GM18868 (cell line): Measurements from ENCODE around the gene CCDC9.
A peak's percentile ranks its signal among the peaks of the same experiment; 100 is the strongest.

ENCODE experiments used
- ATAC-seq: cut with Tn5 transposase; IDR thresholded peaks from one replicate; pipeline ENCODE4 v1.9.1; 2021; ENCODE audit warnings: mild to moderate bottlenecking, moderate library complexity; ENCODE audit not compliant: unreplicated experiment

CCDC9 gene

DNA sequence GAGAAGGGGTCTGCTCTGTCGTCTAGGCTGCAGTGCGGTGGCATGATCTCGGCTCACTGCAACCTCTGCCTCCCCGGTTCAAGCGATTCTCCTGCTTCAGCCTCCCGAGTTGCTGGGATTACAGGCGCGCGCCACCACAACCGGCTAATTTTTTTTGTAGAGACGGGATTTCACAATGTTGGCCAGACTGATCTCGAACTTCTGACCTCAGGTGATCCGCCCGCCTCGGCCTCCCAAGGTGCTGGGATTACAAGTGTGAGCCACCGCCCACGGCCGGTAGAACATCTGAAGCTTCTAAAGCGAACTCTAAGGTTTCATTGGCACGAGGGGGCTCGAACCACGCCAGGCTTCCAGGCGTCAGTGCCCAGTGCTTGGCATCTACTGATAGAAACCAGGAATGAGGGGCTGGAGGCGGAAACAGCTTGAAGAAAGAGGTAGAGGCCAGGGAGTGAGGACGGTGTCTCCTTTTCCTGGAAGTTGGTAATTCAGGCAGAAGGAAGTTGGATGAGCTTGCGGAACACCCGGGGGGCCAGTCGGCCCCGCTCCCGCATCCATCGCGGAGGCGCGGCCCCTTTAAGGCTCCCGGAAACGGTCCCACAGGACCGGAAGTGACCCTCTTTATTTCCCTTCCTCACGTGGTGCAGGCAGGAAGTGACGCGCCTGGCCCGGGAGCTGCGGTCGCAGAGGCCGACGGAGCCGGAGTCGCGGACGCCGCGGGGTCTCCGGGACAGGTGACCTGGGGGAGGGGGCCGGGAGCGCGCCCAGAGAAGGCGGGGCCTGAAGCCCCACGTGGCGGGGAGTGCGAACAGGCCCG is at the start of gene CCDC9:
Gene CCDC9 (plus strand): TSS at position 647 of the 814 bp plus-strand sequence. CDS start 1,876 bp downstream, outside the sequence.
- peak; percentile 54 for ATAC-seq

DNA sequence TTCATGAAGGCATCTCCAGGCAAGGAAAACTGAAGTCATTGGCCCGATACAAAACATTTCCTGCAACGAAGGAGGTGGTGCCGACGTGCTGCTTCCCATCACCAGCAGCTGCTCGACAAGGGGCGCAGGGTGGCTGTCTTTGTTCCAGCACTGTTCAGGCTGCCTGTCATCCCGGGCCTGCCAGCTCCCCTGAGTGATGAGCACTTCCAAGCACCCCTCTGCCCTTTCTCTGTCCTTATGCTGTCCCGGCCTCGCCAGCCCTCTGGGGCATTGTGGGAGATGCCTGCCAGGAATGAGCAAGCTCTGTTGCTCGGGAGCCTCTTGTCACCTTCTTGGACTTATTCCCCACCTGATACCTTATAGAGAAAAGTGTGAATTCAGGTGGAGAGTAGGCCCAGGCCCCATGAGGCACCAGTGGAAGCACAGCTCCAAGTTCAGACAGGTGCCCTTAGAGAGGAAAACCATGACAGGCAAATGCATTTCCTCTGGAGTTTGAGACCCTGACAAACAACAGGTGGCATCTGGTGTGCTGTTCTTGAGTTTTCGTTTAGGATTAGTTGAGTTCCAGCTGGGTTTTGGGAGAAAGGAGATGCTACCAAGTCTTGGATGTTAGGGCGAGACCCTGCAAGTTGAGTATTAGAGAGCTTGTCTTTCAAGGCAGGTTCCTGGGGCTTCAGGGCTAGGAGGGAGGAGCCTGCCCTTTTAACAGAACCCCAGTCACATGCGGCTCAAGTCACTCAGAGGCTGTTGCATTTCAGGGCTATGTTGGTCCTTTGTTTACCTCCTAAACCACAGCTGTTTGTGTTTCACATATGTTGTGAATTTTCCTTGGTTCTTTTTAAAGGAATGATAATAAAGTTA is 46.8 kb upstream of the CCDC9 start:
- no peak for ATAC-seq

GRCh38 chr19:47210180-47210490 is 46.2 kb upstream of the CCDC9 start:
- ATAC-seq: no peak

DNA sequence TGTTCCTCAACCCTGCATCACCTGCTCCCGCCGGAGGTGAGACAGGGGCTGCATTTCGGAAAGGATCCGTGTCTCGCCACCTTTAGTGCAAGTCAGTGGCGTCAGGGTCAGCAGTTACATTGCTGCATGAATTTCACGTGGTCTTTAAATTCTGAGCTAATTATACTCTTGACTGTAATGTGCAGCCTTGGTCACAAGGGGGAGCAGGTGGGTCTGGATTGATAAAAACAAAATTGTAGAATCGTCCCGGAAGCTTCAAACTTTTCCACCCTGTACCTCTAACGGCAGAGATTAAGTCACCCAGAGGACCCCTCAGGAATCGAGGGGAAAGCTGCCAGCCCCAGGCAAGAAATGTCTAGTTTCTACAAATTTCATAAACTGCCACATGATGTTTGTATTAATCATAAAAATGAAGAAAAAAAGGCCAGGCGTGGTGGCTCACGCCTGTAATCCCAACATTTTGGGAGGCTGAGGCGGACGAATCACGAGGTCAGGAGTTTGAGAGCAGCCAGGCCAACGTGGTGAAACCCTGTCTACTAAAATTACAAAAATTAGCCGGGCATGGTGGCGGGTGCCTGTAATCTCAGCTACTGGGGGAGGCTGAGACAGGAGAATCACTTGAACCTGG is 45.5 kb upstream of the CCDC9 start:
- no peak for ATAC-seq

- no peak for ATAC-seq
Measured at GRCh38 chr19:47215581-47215980, 40.7 kb upstream of the CCDC9 start.

- no peak for ATAC-seq
Measured at GRCh38 chr19:47221080-47221841, 35.1 kb upstream of the CCDC9 start.

DNA sequence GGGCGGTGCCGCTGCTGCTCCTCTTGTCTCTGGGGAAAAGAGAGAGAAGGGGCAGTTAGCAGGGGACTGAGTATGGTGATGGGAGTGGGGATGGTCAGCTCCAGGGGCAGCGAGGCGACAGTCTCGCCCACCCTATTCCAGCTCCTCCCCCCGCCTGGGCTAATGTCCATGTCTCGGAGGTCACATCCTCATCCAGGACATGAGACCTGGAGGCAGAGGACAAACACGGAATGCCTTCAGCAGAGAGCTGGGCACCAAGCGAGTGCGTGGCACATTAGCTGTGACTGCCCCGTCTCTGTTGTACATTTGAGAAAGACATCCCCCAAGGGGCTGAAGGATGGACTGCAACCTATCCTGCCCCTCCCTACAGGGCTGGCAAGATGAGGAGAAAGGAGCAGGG is 34.4 kb upstream of the CCDC9 start:
- ATAC-seq: no peak

- peak; percentile 40 for ATAC-seq
Measured at GRCh38 chr19:47225746-47226425, 30.4 kb upstream of the CCDC9 start.

DNA sequence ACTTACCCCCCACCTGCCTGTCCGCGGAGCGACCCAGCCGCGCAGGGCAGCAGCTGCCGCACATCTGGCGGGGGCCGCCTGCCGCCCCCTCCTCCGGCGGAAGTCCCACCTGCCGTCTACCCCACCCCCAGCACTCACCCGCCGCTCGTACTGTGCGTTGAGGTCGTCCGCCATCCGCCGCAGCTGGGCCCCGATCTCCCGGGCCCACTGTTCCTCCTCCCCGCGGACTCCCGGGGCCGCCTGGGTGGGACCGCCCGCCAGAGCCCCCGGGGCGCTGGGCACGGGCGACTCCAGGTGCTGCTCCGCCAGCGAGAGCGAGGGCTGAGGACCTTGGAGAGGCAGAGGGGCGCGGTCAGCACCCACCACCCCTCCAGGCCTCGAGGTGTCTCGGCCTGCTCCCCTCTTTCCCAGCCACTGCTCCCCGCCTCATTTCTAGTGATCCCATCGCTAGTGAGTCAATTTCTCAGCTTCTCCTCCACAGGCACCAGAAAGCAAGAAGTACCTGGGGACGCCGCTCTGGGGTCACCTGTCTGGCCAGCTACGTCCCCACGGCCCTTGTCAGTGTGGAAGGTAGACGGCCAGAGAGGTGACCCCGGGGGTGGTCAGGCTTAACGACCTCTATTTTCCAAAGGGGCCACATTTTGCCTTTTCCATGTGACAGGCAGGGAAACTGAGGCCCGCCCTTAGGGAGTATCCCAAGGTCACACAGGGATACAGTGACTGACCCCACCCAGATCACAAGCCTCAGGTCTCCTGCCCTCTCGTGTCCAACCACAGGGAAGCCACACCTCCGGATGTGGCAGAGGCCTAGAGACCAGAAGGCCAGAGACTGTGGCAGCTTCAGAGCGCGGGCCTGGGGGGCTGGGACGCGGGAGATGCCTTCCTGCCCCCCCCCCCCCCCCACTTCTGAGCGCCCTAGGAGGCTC is 29.6 kb upstream of the CCDC9 start:
- peak; percentile 1 for ATAC-seq

DNA sequence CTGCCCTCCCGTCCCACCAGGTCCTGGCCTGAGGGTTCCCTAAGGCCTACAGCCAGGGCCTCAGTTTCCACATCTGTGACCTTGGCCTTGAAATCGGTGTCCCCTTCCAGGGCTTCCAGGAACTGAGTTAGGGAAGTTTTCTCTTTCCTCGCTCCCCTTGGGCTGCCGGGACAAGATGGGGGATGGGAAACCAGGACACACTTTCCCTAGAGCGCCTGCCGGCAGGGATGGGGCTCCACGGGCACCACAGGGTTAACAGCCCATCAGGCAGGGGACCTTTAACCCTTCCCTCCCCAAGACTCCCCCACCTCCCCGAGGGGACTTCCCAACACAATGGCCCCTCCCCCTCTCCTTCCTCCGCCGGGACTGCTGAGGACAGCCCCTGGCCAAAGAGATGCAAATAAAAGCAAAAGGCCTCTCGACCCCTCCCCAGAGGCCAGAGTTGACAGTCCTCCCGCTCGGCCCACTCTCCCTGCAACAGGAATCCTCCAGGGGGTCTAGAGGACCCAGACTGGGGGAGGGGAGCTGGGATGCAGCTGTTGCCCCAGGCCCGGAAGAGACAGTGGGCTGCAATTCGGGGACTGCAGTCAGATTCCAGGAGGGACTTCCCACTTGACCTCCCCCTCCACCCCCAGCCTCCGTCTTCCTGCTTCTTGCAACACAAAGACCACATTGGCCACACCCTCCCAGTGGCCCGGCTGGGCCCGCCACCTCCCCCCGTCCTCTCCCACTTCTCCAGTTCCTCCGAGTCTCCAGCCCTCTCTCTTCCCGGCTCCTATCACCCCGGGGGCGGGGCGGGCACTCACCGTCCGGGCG is 28.8 kb upstream of the CCDC9 start:
- no peak for ATAC-seq

- ATAC-seq: no peak
Measured at GRCh38 chr19:47228168-47228936, 28.0 kb upstream of the CCDC9 start.

DNA sequence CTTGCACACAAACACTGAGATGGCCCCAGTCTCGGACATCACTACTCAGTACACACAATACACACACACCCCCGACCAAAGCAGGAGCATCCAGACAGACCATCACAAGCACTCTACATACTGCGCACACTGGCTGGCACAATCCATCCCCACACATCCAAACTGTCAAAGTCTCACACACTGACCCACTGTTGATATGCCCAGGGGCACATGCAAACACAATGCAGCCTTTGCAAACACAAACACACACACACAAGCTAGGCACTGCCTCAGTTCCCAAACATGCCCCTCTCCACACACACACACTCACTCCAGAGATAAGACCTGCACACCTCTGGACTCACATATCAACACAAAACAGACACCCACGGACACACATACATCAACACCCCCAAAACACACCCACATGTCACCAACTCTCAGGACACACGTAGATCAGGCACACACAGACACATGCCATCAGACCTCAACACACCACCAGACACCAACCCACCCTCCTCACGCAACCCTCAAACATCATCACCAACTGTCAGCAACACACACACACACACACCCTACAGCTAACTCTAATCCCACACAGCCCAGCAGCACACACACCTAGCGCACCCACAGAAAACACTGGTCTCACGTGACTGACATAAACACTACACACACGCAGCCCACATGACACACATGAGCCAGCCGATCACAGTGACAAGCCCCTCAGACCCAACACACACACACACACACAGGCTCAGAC is 27.2 kb upstream of the CCDC9 start:
- no peak for ATAC-seq

GRCh38 chr19:47229676-47230053 is 26.7 kb upstream of the CCDC9 start:
- ATAC-seq: no peak

- ATAC-seq: no peak
Measured at GRCh38 chr19:47230054-47230920, 26.0 kb upstream of the CCDC9 start.

- no peak for ATAC-seq
Measured at GRCh38 chr19:47230921-47231214, 25.5 kb upstream of the CCDC9 start, which contains the start of gene BBC3. TSS of gene BBC3 (minus strand) at chr19:47231199. CDS start at chr19:47228431, 2,768 bp downstream.
